Transverse colon (tissue), 4 donors: ENCODE data around the gene IRAK4. TPM values are rescaled to one million over a fixed set of nuclear protein-coding genes. Genes with fewer than 3 reads are reported as not detected.
"Not testable (repeated sequence)": the region's sequence is repeated elsewhere in the genome, so short reads cannot be mapped to it uniquely, and the experiment has no call there.

Experiments
- DNase-seq: peaks from one replicate; pipeline ENCODE4 v3.0.0-alpha.2; 2019
- H3K27ac ChIP-seq, 4 donors: fragments of 200-600 bp; sonication (generic); 2 replicates each; pipeline ENCODE4 v1.5.1; 2016 to 2018; ENCODE audit warnings: inconsistent platforms in 4 of 4
- H3K27me3 ChIP-seq: fragments of 200-600 bp; sonication (generic); 2 replicates; pipeline ENCODE4 v1.5.1; 2017; ENCODE audit warnings: inconsistent platforms
- H3K36me3 ChIP-seq, 4 donors: fragments of 200-600 bp; sonication (generic); 2 replicates each; pipeline ENCODE4 v1.5.1; 2017 to 2019; ENCODE audit warnings: inconsistent platforms in 4 of 4
- H3K4me1 ChIP-seq, 4 donors: fragments of 200-600 bp; sonication (generic); 2 replicates each; pipeline ENCODE4 v1.5.1; 2017 to 2020; ENCODE audit warnings: inconsistent platforms in 4 of 4
- H3K4me3 ChIP-seq, 4 donors: fragments of 200-600 bp; sonication (generic); 1 replicate in 1 of 4; 2 replicates in 3 of 4; pipeline versions ENCODE4 v1.5.1 to v1.6.1; 2017 to 2019; ENCODE audit warnings: inconsistent platforms in 4 of 4
- H3K9me3 ChIP-seq, 2 donors: fragments of 200-600 bp; sonication (generic); 2 replicates each; pipeline ENCODE4 v1.5.1; 2017 to 2019; ENCODE audit warnings: inconsistent platforms in 2 of 2
- CTCF ChIP-seq, 5 experiments: fragments of 200-600 bp in 3 of 5; fragments of 450-650 bp in 2 of 5; sonication (generic) in 3 of 5; IDR thresholded peaks; 1 replicate in 2 of 5; 2 replicates in 3 of 5; pipeline ENCODE4 v1.5.1; 2016 to 2017; ENCODE audit warnings: antibody characterized with exemption in 5 of 5, inconsistent platforms in 3 of 5, mild to moderate bottlenecking in 2 of 5, moderate library complexity in 1 of 5
- EP300 ChIP-seq: sonication (generic); formaldehyde crosslinking; IDR thresholded peaks from one replicate; pipeline ENCODE4 v1.6.1; 2017; ENCODE audit warnings: antibody characterized with exemption, low read depth
- POLR2A ChIP-seq: fragments of 450-650 bp; IDR thresholded peaks from one replicate; pipeline ENCODE4 v1.6.1; 2016; ENCODE audit warnings: antibody characterized with exemption, mild to moderate bottlenecking, moderate library complexity
- POLR2AphosphoS5 ChIP-seq, 3 donors: sonication (generic); formaldehyde crosslinking; IDR thresholded peaks; one replicate each; pipeline ENCODE4 v1.6.1; 2016; ENCODE audit warnings: antibody characterized with exemption in 3 of 3
- WGBS, 2 donors: methylation state at CpG; one replicate each; pipeline ENCODE4 v1.1.5; 2018; ENCODE audit warnings: low coverage in 1 of 2; 5-methylcytosine and 5-hydroxymethylcytosine counted together
- in situ Hi-C, 4 donors: fragments of 200-750 bp; cut with MboI; loops; one replicate each; pipeline versions ENCODE4 v1.15.0 to v1.15.1; 2017; ENCODE audit warnings: low sequenced_read_pairs in 3 of 4, low pct_ligation_motif_present in 1 of 4, low pct_unique_long_range_greater_than_20kb in 1 of 4
- intact Hi-C: fragments of 100-400 bp; cut with DNase I; formaldehyde crosslinking; loops from one replicate; pipeline ENCODE4 v1.15.1; 2023; ENCODE audit warnings: low total_unique reads
- total RNA-seq, 4 donors: library from RNA; depleted of rRNA; stranded (reverse); fragments of >200 nt; gene quantifications; one replicate each; pipeline ENCODE4 v1.1.0, GENCODE V29; 2016

IRAK4 gene
- total RNA-seq, 4 donors from 2014 or later: 6.6 to 39.7 (median 19.0) TPM

GRCh38 chr12:43744826-43745225, 13.9 kb upstream of the IRAK4 start:
- H3K27me3 ChIP-seq: no peaks in the 10 kb centered on the region
- in situ Hi-C loops: no loop called here

GRCh38 chr12:43749016-43749415, 9.7 kb upstream of the IRAK4 start:
- no peak overlapping the region for H3K4me3 ChIP-seq
- TF ChIP-seq CTCF (IDR thresholded peaks at IDR 0.05) (no peak), POLR2AphosphoS5 (IDR thresholded peaks at IDR 0.05) (no peak), EP300 (no peak), POLR2A (no peak)
- H3K4me1 ChIP-seq: peaks cover 0 to 8% (median 0%) of the 10 kb centered on the region in 4 donors
- WGBS, 2 donors: 92 to 94% methylated on average over 4 to 5 of the region's 5 CpGs
- H3K27me3 ChIP-seq: no peaks in the 10 kb centered on the region
- H3K27ac ChIP-seq: no peak overlapping the region
- H3K36me3 ChIP-seq: peaks cover 0 to 15% (median 4%) of the 10 kb centered on the region in 4 donors
- no peaks in the 10 kb centered on the region for H3K9me3 ChIP-seq
- in situ Hi-C loops: no loop called here
- intact Hi-C loops: no loop called here
- DNase-seq: no peak

More at GRCh38 chr12:43744826-43745225, 13.9 kb upstream of the IRAK4 start:
- H3K36me3 ChIP-seq: peaks cover 0 to 31% (median 4%) of the 10 kb centered on the region in 4 donors
- DNase-seq: no peak
- no peak overlapping the region for H3K27ac ChIP-seq
- H3K4me3 ChIP-seq: no peak overlapping the region
- intact Hi-C loops: no loop called here
- no peaks in the 10 kb centered on the region for H3K4me1 ChIP-seq
- TF ChIP-seq EP300 (no peak), CTCF (IDR thresholded peaks at IDR 0.05) (no peak), POLR2A (no peak), POLR2AphosphoS5 (IDR thresholded peaks at IDR 0.05) (no peak)
- no peaks in the 10 kb centered on the region for H3K9me3 ChIP-seq

GRCh38 chr12:43750814-43751213, 7.9 kb upstream of the IRAK4 start:
- no peak for DNase-seq
- Histone ChIP-seq H3K36me3 (peaks cover 0 to 1% (median 0%) of the 10 kb centered on the region in 4 donors), H3K4me3 (no peak overlapping the region), H3K9me3 (no peaks in the 10 kb centered on the region), H3K4me1 (peaks cover 0 to 11% (median 0%) of the 10 kb centered on the region in 4 donors), H3K27ac (no peak overlapping the region), H3K27me3 (no peaks in the 10 kb centered on the region)
- TF ChIP-seq EP300 (no peak), CTCF (IDR thresholded peaks at IDR 0.05) (no peak), POLR2AphosphoS5 (IDR thresholded peaks at IDR 0.05) (no peak), POLR2A (no peak)
- intact Hi-C loops (no loop called here), in situ Hi-C loops (no loop called here)
- 95 to 98% methylated on average over 2 to 3 of the region's 3 CpGs for WGBS, 2 donors

GRCh38 chr12:43751360-43751759, 7.4 kb upstream of the IRAK4 start:
- in situ Hi-C loops: not testable (repeated sequence)

GRCh38 chr12:43754015-43754414, 4.7 kb upstream of the IRAK4 start:
- H3K27me3 ChIP-seq: no peaks in the 10 kb centered on the region
- no peak for DNase-seq
- H3K36me3 ChIP-seq: no peaks in the 10 kb centered on the region
- TF ChIP-seq POLR2A: no peak
- TF ChIP-seq EP300: no peak
- no peak for TF ChIP-seq POLR2AphosphoS5 (IDR thresholded peaks at IDR 0.05)
- no peak for TF ChIP-seq CTCF (IDR thresholded peaks at IDR 0.05)
- intact Hi-C loops: no loop called here
- no peak overlapping the region for H3K27ac ChIP-seq
- H3K9me3 ChIP-seq: no peaks in the 10 kb centered on the region
- no peak overlapping the region for H3K4me3 ChIP-seq
- WGBS, 2 donors: 89 to 98% methylated on average over 3 of the region's 3 CpGs
- peaks cover 0 to 19% (median 8%) of the 10 kb centered on the region in 4 donors for H3K4me1 ChIP-seq
- in situ Hi-C loops: no loop called here

More at GRCh38 chr12:43751360-43751759, 7.4 kb upstream of the IRAK4 start:
- H3K27ac ChIP-seq, DNase-seq, H3K9me3 ChIP-seq, H3K36me3 ChIP-seq, H3K4me3 ChIP-seq, intact Hi-C loops, H3K27me3 ChIP-seq: not testable (repeated sequence)
- 97% methylated on average over 5 of the region's 6 CpGs; no CpG with 5 or more reads in 1 of the 2 donors for WGBS, 2 donors
- H3K4me1 ChIP-seq: peaks cover 0 to 11% (median 0%) of the 10 kb centered on the region in 4 donors
